ENCODE measurements around the gene TBC1D16. TPM values are rescaled to one million over a fixed set of nuclear protein-coding genes. Genes with fewer than 3 reads are reported as not detected.

TBC1D16 gene
- total and polyA plus RNA-seq, 5 donors from 2014 or later = 0.06 to 0.72 (median 0.13) TPM

- H3K9me3 Mint-ChIP-seq = peaks cover 0 to 1% (median 0%) of the 10 kb centered on the region in 7 donors
- peaks cover 0 to 14% (median 7%) of the 10 kb centered on the region in 4 donors for H3K4me1 Mint-ChIP-seq
- ATAC-seq (ENCODE audit: low read depth in 2 of 2) = no peak
Observed at GRCh38 chr17:79944821-79945391, 90.8 kb downstream of the TBC1D16 start.

GRCh38 chr17:79944251-79944812, 91.3 kb downstream of the TBC1D16 start:
- Mint-ChIP-seq H3K9me3 (peaks cover 0 to 1% (median 0%) of the 10 kb centered on the region in 7 donors), H3K4me3 (no peak overlapping the region), H3K36me3 (no peaks in the 10 kb centered on the region), H3K27ac (no peak overlapping the region), H3K4me1 (peaks cover 0 to 14% (median 9%) of the 10 kb centered on the region in 4 donors), H3K27me3 (no peaks in the 10 kb centered on the region)
- Histone ChIP-seq H3K4me3 (ENCODE audit: low read depth, low read length) (no peak overlapping the region), H3K4me1 (ENCODE audit: control insufficient read depth, insufficient read depth, low read length, poor library complexity, severe bottlenecking) (peaks cover 5% of the 10 kb centered on the region), H3K36me3 (ENCODE audit: control insufficient read depth, insufficient read depth, low read length) (no peaks in the 10 kb centered on the region), H3K27me3 (ENCODE audit: control insufficient read depth, insufficient read depth, low read length) (no peaks in the 10 kb centered on the region), H3K27ac (ENCODE audit: insufficient read depth, low read length, poor library complexity, severe bottlenecking) (no peak overlapping the region), H3K9me3 (ENCODE audit: control insufficient read depth in 2 of 2, low read length in 2 of 2) (no peaks in the 10 kb centered on the region)
- DNase-seq (no peak), ATAC-seq (ENCODE audit: low read depth in 2 of 2) (no peak)

More at GRCh38 chr17:79944821-79945391, 90.8 kb downstream of the TBC1D16 start:
- H3K27ac Mint-ChIP-seq = no peak overlapping the region
- no peak overlapping the region for H3K4me3 Mint-ChIP-seq
- DNase-seq = no peak
- Histone ChIP-seq H3K27me3 (ENCODE audit: control insufficient read depth, insufficient read depth, low read length) (no peaks in the 10 kb centered on the region), H3K36me3 (ENCODE audit: control insufficient read depth, insufficient read depth, low read length) (no peaks in the 10 kb centered on the region), H3K9me3 (ENCODE audit: control insufficient read depth in 2 of 2, low read length in 2 of 2) (no peaks in the 10 kb centered on the region), H3K27ac (ENCODE audit: insufficient read depth, low read length, poor library complexity, severe bottlenecking) (no peak overlapping the region), H3K4me3 (ENCODE audit: low read depth, low read length) (no peak overlapping the region), H3K4me1 (ENCODE audit: control insufficient read depth, insufficient read depth, low read length, poor library complexity, severe bottlenecking) (peaks cover 5% of the 10 kb centered on the region)
- H3K36me3 Mint-ChIP-seq = no peaks in the 10 kb centered on the region
- no peaks in the 10 kb centered on the region for H3K27me3 Mint-ChIP-seq

GRCh38 chr17:79943347-79944241, 92.1 kb downstream of the TBC1D16 start:
- ATAC-seq (ENCODE audit: low read depth in 2 of 2) = no peak
- no peaks in the 10 kb centered on the region for H3K36me3 Mint-ChIP-seq
- H3K4me1 Mint-ChIP-seq = peaks cover 0 to 17% (median 9%) of the 10 kb centered on the region in 4 donors
- H3K9me3 ChIP-seq (ENCODE audit: control insufficient read depth in 2 of 2, low read length in 2 of 2) = no peaks in the 10 kb centered on the region
- no peak overlapping the region for H3K4me3 ChIP-seq (ENCODE audit: low read depth, low read length)
- no peaks in the 10 kb centered on the region for H3K27me3 ChIP-seq (ENCODE audit: control insufficient read depth, insufficient read depth, low read length)
- H3K27ac ChIP-seq (ENCODE audit: insufficient read depth, low read length, poor library complexity, severe bottlenecking) = no peak overlapping the region
- H3K4me3 Mint-ChIP-seq = peak overlapping the region in 1 of 4 donors; percentile 61
- no peaks in the 10 kb centered on the region for H3K36me3 ChIP-seq (ENCODE audit: control insufficient read depth, insufficient read depth, low read length)
- H3K9me3 Mint-ChIP-seq = peaks cover 0 to 1% (median 0%) of the 10 kb centered on the region in 7 donors
- H3K27ac Mint-ChIP-seq = peak overlapping the region in 1 of 3 donors; percentile 78
- peaks cover 5% of the 10 kb centered on the region for H3K4me1 ChIP-seq (ENCODE audit: control insufficient read depth, insufficient read depth, low read length, poor library complexity, severe bottlenecking)
- no peaks in the 10 kb centered on the region for H3K27me3 Mint-ChIP-seq
- no peak for DNase-seq

GRCh38 chr17:79942591-79943346, 92.9 kb downstream of the TBC1D16 start:
- peaks cover 5% of the 10 kb centered on the region for H3K4me1 ChIP-seq (ENCODE audit: control insufficient read depth, insufficient read depth, low read length, poor library complexity, severe bottlenecking)
- no peaks in the 10 kb centered on the region for H3K36me3 ChIP-seq (ENCODE audit: control insufficient read depth, insufficient read depth, low read length)
- peak overlapping the region in 2 of 3 donors; percentile 63 to 78 for H3K27ac Mint-ChIP-seq

GRCh38 chr17:79942011-79942405, 93.7 kb downstream of the TBC1D16 start:
- Mint-ChIP-seq H3K9me3 (peaks cover 0 to 1% (median 0%) of the 10 kb centered on the region in 7 donors), H3K4me1 (peaks cover 0 to 30% (median 12%) of the 10 kb centered on the region in 4 donors), H3K27ac (peak overlapping the region in 1 of 3 donors; percentile 83), H3K4me3 (no peak overlapping the region), H3K27me3 (peaks cover 4% of the 10 kb centered on the region), H3K36me3 (no peaks in the 10 kb centered on the region)
- Histone ChIP-seq H3K36me3 (ENCODE audit: control insufficient read depth, insufficient read depth, low read length) (no peaks in the 10 kb centered on the region), H3K4me1 (ENCODE audit: control insufficient read depth, insufficient read depth, low read length, poor library complexity, severe bottlenecking) (peaks cover 5% of the 10 kb centered on the region), H3K27ac (ENCODE audit: insufficient read depth, low read length, poor library complexity, severe bottlenecking) (no peak overlapping the region), H3K4me3 (ENCODE audit: low read depth, low read length) (no peak overlapping the region), H3K9me3 (ENCODE audit: control insufficient read depth in 2 of 2, low read length in 2 of 2) (no peaks in the 10 kb centered on the region), H3K27me3 (ENCODE audit: control insufficient read depth, insufficient read depth, low read length) (no peaks in the 10 kb centered on the region)
- no peak for DNase-seq
- no peak for ATAC-seq (ENCODE audit: low read depth in 2 of 2)

More at GRCh38 chr17:79942591-79943346, 92.9 kb downstream of the TBC1D16 start:
- Mint-ChIP-seq H3K27me3 (no peaks in the 10 kb centered on the region), H3K4me1 (peaks cover 0 to 23% (median 9%) of the 10 kb centered on the region in 4 donors), H3K4me3 (peak overlapping the region in 1 of 4 donors; percentile 61), H3K36me3 (no peaks in the 10 kb centered on the region), H3K9me3 (peaks cover 0 to 1% (median 0%) of the 10 kb centered on the region in 7 donors)
- Histone ChIP-seq H3K27me3 (ENCODE audit: control insufficient read depth, insufficient read depth, low read length) (no peaks in the 10 kb centered on the region), H3K9me3 (ENCODE audit: control insufficient read depth in 2 of 2, low read length in 2 of 2) (no peaks in the 10 kb centered on the region), H3K4me3 (ENCODE audit: low read depth, low read length) (no peak overlapping the region), H3K27ac (ENCODE audit: insufficient read depth, low read length, poor library complexity, severe bottlenecking) (no peak overlapping the region)
- DNase-seq (peak in 1 of 3 donors; percentile 73), ATAC-seq (ENCODE audit: low read depth in 2 of 2) (peak in 1 of 2 donors; percentile 61)

GRCh38 chr17:79941088-79942010, 94.3 kb downstream of the TBC1D16 start:
- H3K27ac ChIP-seq (ENCODE audit: insufficient read depth, low read length, poor library complexity, severe bottlenecking) = no peak overlapping the region
- Mint-ChIP-seq H3K27ac (no peak overlapping the region), H3K27me3 (peaks cover 4% of the 10 kb centered on the region), H3K4me1 (peaks cover 0 to 37% (median 14%) of the 10 kb centered on the region in 4 donors), H3K4me3 (no peak overlapping the region), H3K36me3 (no peaks in the 10 kb centered on the region), H3K9me3 (peaks cover 0 to 1% (median 0%) of the 10 kb centered on the region in 7 donors)
- no peaks in the 10 kb centered on the region for H3K27me3 ChIP-seq (ENCODE audit: control insufficient read depth, insufficient read depth, low read length)
- no peak overlapping the region for H3K4me3 ChIP-seq (ENCODE audit: low read depth, low read length)
- DNase-seq (no peak), ATAC-seq (ENCODE audit: low read depth in 2 of 2) (no peak)
- no peaks in the 10 kb centered on the region for H3K9me3 ChIP-seq (ENCODE audit: control insufficient read depth in 2 of 2, low read length in 2 of 2)
- peaks cover 11% of the 10 kb centered on the region for H3K4me1 ChIP-seq (ENCODE audit: control insufficient read depth, insufficient read depth, low read length, poor library complexity, severe bottlenecking)
- H3K36me3 ChIP-seq (ENCODE audit: control insufficient read depth, insufficient read depth, low read length) = no peaks in the 10 kb centered on the region

Measured in CD4-positive, CD25-positive, alpha-beta regulatory T cell (primary cell).